ENCODE results near the gene HDAC8. TPM values are rescaled to one million over a fixed set of nuclear protein-coding genes. Genes with fewer than 3 reads are reported as not detected.
A peak's percentile ranks its signal among the peaks of the same experiment; 100 is the strongest.

Gene HDAC8
- total and polyA plus RNA-seq, 2 donors from 2014 or later, result 32.9 to 38.4 TPM

DNA sequence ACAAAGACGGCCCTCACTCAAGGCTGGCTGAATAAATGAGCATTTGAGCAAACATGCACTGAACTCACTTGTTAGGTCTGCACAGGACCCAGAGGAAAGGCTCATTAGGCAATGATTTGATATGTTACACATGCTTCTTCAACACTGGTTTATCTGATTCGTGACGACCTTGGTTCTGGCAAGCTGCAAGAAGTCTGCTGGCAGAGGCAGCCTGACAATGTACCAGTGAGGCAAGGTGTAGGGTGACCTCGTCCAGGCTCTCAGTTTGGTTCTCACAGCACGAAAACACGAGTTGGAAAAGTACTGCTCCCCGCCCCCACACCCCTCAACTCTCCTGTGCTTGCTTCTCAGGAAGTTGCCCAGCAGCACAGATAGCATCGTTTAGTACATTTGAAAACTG, 203.8 kb downstream of the HDAC8 start:
- DNase-seq (no peak), FAIRE-seq (no peak)
- no peaks in the 10 kb centered on the region for H3K9me3 ChIP-seq (ENCODE audit: control insufficient read depth in 2 of 3, insufficient read depth in 1 of 3, low read length in 3 of 3)
- no peak overlapping the region for H3K4me3 ChIP-seq (ENCODE audit: low read length in 3 of 3)
- H3K27ac ChIP-seq (ENCODE audit: low read depth in 2 of 2, low read length in 2 of 2), result no peak overlapping the region
- no peaks in the 10 kb centered on the region for H3K4me1 ChIP-seq (ENCODE audit: control insufficient read depth in 2 of 3, insufficient read depth in 2 of 3, low read depth in 1 of 3, low read length in 3 of 3)
- H3K9ac ChIP-seq (ENCODE audit: low read length in 3 of 3), result no peak overlapping the region
- H3K36me3 ChIP-seq (ENCODE audit: control insufficient read depth in 2 of 3, insufficient read depth in 3 of 3, low read length in 3 of 3), result no peaks in the 10 kb centered on the region
- peaks cover 15% of the 10 kb centered on the region for H3K27me3 ChIP-seq (ENCODE audit: control insufficient read depth, insufficient read depth, low read length)
- intact Hi-C loops (cut with DNase I), result no loop called here
- no peak for TF ChIP-seq CTCF (IDR thresholded peaks at IDR 0.05; ENCODE audit: borderline replicate concordance, extremely low read depth, insufficient read depth)

GRCh38 chrX:72367516-72367915, 205.1 kb downstream of the HDAC8 start:
- Histone ChIP-seq H3K27me3 (ENCODE audit: control insufficient read depth, insufficient read depth, low read length) (peaks cover 15% of the 10 kb centered on the region), H3K4me3 (ENCODE audit: low read length in 3 of 3) (no peak overlapping the region), H3K27ac (ENCODE audit: low read depth in 2 of 2, low read length in 2 of 2) (no peak overlapping the region), H3K9ac (ENCODE audit: low read length in 3 of 3) (no peak overlapping the region), H3K9me3 (ENCODE audit: control insufficient read depth in 2 of 3, insufficient read depth in 1 of 3, low read length in 3 of 3) (no peaks in the 10 kb centered on the region), H3K36me3 (ENCODE audit: control insufficient read depth in 2 of 3, insufficient read depth in 3 of 3, low read length in 3 of 3) (no peaks in the 10 kb centered on the region), H3K4me1 (ENCODE audit: control insufficient read depth in 2 of 3, insufficient read depth in 2 of 3, low read depth in 1 of 3, low read length in 3 of 3) (no peaks in the 10 kb centered on the region)
- no peak for FAIRE-seq
- DNase-seq, result peak in 3 of 5 donors; percentile 27 to 72 (median 69)
- intact Hi-C loops (cut with DNase I), result no loop called here
- TF ChIP-seq CTCF (IDR thresholded peaks at IDR 0.05; ENCODE audit: borderline replicate concordance, extremely low read depth, insufficient read depth), result no peak

DNA sequence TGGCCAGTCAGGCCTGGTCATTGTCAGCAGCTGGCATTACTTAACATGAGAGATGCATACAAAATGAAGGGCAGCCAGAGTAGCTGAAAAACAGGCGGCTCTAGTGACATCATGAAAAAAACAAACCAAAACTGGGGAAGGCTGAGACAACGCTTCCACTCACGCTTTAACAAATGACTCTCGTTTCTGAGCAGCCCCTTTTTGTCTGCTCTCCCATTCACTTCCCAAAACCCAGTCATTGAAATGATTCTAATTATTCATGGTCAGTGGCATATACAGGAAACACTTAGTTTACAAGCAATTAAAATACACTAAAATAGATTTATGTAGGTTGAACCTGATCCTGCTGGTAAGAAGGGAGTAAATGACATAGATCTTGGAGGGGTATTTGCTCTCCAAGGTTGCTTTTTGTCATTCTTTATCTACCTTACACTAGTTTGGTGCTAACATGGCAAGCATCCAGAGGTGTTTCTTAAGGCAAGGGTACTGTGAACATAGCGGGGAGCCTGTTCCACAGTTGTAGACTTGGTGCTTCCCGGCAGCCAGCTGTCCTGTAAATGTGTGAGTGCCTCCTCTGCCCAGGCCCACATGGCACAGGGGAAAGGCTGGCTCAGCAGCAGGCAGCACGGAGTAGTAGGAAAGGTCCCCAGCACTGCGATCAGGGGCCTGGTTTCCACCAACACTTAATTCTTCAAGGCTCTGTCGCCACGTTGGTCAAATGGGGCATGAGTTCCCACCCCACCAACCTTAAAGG, 205.8 kb downstream of the HDAC8 start:
- no peak for FAIRE-seq
- intact Hi-C loops (cut with DNase I), result no loop called here
- Histone ChIP-seq H3K27ac (ENCODE audit: low read depth in 2 of 2, low read length in 2 of 2) (no peak overlapping the region), H3K4me3 (ENCODE audit: low read length in 3 of 3) (no peak overlapping the region), H3K9ac (ENCODE audit: low read length in 3 of 3) (no peak overlapping the region), H3K4me1 (ENCODE audit: control insufficient read depth in 2 of 3, insufficient read depth in 2 of 3, low read depth in 1 of 3, low read length in 3 of 3) (no peaks in the 10 kb centered on the region), H3K36me3 (ENCODE audit: control insufficient read depth in 2 of 3, insufficient read depth in 3 of 3, low read length in 3 of 3) (no peaks in the 10 kb centered on the region), H3K9me3 (ENCODE audit: control insufficient read depth in 2 of 3, insufficient read depth in 1 of 3, low read length in 3 of 3) (no peaks in the 10 kb centered on the region), H3K27me3 (ENCODE audit: control insufficient read depth, insufficient read depth, low read length) (peaks cover 15% of the 10 kb centered on the region)
- peak in 4 of 5 donors; percentile 37 to 84 (median 63) for DNase-seq
- no peak for TF ChIP-seq CTCF (IDR thresholded peaks at IDR 0.05; ENCODE audit: borderline replicate concordance, extremely low read depth, insufficient read depth)
